ENCODE data around the gene IGSF21.

IGSF21 gene

GRCh38 chr1:18119771-18120377, 12.3 kb downstream of the IGSF21 start:
- DNase-seq (ENCODE audit: low read depth), result no peak

DNA sequence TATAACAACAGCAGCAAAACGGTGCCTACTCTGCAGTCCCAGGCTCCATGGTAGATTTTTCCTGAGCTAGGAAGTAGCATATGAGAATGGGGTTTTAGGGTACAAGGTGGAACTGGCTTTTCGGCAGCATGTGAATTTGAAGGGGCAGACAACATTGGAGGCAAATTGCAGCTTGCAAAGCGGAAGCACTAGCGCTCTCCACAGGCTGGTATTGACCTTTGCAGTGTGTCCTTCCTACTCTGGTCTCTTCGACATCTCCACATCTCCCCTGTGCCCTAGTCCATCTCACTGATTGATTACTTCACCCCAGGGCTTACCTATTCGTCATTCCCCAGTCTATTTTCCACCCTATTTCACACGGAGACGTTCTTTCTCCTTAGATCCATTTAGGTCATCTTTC, 13.0 kb downstream of the IGSF21 start:
- DNase-seq (ENCODE audit: low read depth), result no peak

GRCh38 chr1:18121072-18121820, 13.6 kb downstream of the IGSF21 start:
- no peak for DNase-seq (ENCODE audit: low read depth)

DNA sequence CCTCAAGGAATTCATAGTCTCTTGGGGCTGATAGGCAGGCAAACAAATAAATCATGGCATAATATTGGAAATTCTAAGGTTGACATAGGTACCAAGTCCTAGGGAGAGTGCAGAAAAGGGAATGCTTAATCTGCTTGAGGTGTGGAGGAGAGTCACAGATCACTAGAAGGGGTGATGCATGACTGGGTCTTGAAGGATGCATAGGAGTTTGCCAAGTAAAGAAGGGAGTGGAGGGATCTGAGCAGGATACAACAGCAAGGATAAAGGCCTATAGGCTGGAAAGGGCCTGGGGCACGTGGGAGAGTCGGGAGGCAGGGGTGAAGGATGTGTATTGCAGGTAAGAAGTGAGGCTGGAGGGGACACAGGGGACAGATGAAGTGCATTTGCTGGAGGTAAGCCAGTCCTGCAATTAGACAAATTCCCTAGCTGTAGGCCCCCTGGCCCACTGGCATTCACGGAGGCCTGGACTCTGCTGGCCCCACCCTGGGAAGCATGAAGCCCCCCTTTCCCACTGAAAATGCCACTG, 15.9 kb downstream of the IGSF21 start:
- DNase-seq (ENCODE audit: low read depth), result no peak

GRCh38 chr1:18124977-18125376, 17.4 kb downstream of the IGSF21 start:
- DNase-seq (ENCODE audit: low read depth), result no peak

DNA sequence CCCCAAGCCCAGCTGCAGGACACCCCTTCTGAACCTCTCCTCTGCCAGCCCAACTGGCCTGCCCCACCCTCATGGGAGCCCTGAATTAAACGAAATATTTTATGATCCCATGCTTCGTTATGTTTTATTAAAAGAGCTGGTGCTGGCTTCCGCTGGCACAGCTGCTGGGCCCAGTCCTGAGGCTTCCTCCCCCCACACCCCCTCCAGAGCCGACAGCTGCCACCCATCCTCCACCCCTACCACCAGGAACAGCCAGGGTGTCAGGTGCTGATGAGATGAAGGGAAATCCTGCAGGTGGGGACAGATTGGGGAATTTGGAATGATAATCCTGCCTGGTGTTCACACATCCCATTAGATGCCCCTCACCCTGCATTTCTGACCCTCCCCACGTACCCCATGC, 19.0 kb downstream of the IGSF21 start:
- DNase-seq (ENCODE audit: low read depth), result no peak

GRCh38 chr1:18128298-18128697, 20.7 kb downstream of the IGSF21 start:
- no peak for DNase-seq (ENCODE audit: low read depth)

GRCh38 chr1:18130356-18130755, 22.8 kb downstream of the IGSF21 start:
- no peak for DNase-seq (ENCODE audit: low read depth)

DNA sequence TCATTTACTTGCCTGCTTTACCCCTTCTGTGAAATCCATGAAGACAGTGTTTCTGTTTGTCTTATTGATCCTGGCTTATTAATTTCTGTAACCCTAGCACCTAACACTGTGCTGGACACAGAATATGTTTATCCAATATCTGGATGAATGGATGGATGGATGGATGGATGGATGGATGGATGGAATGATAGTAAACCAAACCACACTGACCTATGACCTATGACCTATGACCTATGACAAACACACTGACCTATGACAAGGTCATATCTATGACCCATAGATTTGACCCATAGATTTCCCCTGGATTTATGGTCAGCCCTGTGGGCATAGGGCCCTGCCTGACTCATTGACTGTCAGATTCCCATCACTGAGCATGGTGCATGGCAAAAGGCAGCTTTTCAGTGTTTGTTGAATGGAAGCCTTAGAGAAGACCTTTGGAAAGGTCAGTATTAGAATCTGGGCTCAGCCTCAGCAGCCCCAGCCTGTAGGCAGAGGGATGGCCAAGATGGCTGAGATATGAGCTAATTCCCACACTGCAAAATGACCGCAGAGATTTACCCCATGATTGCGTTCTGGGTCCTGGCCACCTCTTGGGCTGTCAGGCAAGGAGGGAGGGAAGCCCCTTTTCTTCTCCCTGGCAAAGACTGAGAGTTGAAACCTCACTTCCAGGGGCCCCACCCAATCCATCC, 24.6 kb downstream of the IGSF21 start:
- no peak for DNase-seq (ENCODE audit: low read depth)

- no peak for DNase-seq (ENCODE audit: low read depth)
Measured at GRCh38 chr1:18132711-18133541, 25.3 kb downstream of the IGSF21 start.

- no peak for DNase-seq (ENCODE audit: low read depth)
Measured at GRCh38 chr1:18134324-18135046, 26.9 kb downstream of the IGSF21 start.

- no peak for DNase-seq (ENCODE audit: low read depth)
Measured at GRCh38 chr1:18137759-18138345, 30.3 kb downstream of the IGSF21 start.

DNA sequence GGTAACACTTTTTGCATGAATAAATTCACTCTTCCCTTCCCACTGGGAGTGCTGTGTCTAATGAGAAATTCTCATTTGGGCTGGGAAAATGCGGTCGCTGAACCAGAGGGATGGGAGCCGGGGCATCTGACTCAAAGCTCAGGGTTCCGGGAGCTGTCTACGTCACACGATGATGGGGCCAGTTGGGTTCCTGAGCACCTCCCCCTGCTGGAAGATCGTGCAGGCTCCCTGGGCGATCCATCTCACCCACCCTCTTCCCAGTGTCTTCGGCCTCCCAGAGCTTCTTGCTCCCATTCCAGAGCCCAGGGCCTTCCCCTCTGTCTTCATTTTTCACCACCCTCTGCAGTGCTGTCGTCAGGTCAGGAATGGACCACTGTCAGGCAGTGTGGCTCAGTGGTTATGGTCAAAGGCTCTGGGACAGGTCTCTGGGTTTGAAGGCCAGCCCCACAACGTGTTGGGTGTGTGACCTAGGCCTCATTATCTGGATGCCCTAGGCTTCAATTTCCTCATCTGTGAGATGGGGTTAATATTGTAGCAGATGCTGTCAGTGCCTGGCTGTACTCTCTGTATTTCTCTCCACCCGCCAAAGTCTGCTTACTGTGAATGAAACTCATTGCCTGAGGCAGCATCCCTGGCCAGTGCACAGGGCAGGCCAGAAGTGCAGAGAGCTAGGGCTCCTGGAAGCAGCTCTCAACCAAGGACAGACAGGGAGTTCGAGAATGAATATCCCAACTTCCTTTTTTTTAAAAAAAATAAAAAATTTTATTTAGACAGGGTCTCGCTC, 31.8 kb downstream of the IGSF21 start:
- no peak for DNase-seq (ENCODE audit: low read depth)

DNA sequence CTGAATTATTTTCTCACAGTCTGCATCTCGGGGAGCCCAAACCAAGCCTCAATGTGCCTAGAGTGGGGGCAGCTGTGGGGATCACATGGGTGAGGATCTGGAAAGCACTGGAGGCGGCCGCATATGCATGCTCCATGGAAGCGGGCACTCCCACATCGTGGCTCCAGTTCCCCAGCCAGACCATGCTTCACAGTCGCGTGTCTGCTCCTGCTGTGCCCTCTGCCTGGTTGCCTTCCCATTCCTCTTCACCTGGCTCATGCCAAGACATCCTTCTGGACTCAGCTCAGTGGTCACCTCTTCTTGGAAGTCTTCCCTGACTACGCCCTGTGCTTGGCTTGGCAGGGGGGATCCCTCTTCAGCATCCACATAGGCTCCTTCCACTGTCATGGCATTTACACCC, 32.8 kb downstream of the IGSF21 start:
- no peak for DNase-seq (ENCODE audit: low read depth)

GRCh38 chr1:18141661-18142060, 34.1 kb downstream of the IGSF21 start:
- no peak for DNase-seq (ENCODE audit: low read depth)

DNA sequence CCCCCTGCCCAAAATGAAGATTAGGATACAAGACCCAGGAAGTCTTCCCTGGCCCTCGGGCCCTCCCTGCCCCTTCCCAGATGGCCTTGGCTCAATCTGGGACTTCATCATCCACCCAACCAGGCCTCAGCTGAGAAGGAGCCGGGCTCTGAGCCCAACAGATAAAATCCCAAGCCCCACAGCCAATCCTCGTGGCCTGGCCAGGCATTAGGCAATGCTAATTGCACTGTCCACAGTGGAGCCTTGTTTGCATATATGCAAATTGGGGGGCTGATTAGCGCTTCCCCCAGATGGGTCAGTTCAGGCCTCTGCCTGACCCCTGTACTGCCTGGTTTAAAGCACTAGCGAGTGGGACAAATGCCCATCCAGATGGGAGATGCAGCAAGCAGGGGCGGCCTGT, 34.9 kb downstream of the IGSF21 start:
- no peak for DNase-seq (ENCODE audit: low read depth)

DNA sequence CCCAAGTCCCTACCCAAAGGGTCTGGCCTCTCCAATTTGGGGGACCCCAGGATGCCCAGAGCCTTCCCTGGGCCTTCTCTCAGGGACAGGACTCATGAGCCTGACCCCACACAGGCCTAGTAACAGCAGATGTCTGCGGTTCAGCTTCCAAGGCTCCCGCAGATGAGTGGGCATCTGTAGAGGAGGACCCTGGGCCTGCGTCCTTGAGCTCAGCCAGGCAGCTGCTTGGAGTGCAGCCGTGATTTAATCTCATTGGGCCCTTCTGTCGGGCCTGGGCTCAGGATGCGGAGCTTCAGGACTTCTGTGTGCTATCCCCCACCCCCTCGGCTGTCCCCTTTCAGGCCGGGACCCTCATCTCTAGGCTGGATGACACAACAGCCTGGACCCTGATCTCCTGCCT, 35.4 kb downstream of the IGSF21 start:
- no peak for DNase-seq (ENCODE audit: low read depth)

GRCh38 chr1:18144062-18144461, 36.5 kb downstream of the IGSF21 start:
- DNase-seq (ENCODE audit: low read depth), result no peak

- no peak for DNase-seq (ENCODE audit: low read depth)
Measured at GRCh38 chr1:18144916-18145647, 37.5 kb downstream of the IGSF21 start.

All from activated gamma-delta T cell treated with anti-CD3 and anti-CD28 coated beads, Interleukin-2, amount 50 U/mL, for 16 hours (primary cell).